GM10266 (cell line): ENCODE measurements around the gene GRID2.

ENCODE experiments used
- DNase-seq: peaks from one replicate; pipeline ENCODE4 v3.0.0; 2012; ENCODE audit errors: extremely low spot score
- CTCF ChIP-seq: IDR thresholded peaks from 2 replicates; pipeline ENCODE4 v1.5.1; 2012; ENCODE audit warnings: mild to moderate bottlenecking, low read depth; ENCODE audit not compliant: control insufficient read depth, insufficient read depth; ENCODE audit errors: missing control alignments

GRID2 gene

GRCh38 chr4:93719552-93719951, 1415.8 kb downstream of the GRID2 start:
- TF ChIP-seq CTCF, result no peak
- DNase-seq, result no peak

DNA sequence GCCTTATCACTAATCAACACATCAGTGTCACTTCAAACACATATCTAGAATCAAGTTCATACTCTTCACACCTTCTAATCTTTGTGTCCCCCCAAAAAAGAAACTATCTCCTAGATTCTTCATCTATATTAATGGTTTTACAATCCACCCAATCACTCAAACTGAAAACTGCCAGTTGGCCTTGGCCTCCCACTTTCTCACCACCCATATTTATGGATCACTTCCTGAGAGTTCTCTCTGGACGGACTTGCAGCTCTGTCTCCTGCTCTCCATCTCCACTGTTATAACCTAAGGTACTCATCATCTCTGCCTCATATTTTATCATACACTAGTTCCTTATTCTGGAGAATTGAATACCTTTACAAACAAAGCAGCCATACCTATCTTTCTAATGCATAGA, 1418.7 kb downstream of the GRID2 start:
- no peak for TF ChIP-seq CTCF
- no peak for DNase-seq

DNA sequence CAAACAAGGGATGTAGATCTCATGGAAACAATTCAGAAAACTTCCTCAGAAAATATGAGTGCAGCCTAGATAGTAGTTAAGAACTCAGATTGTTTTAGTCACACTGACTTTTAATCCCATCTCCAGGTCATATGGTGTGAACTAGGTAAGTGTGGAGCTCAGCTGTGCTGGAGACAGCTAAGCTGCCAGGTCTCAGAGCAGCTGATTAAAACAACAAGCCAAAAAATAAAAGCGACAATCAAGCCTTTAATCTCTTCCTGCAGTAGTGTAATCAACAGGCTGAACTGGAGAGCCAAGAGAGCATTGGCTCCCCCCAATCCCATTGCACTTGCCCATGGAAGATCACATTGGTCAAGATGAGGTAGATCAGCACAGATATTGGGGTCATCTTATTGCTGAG, 1426.5 kb downstream of the GRID2 start:
- DNase-seq, result no peak
- no peak for TF ChIP-seq CTCF

- DNase-seq, result no peak
- no peak for TF ChIP-seq CTCF
Measured at GRCh38 chr4:93730760-93731159, 1427.0 kb downstream of the GRID2 start.

GRCh38 chr4:93731456-93731855, 1427.7 kb downstream of the GRID2 start:
- no peak for TF ChIP-seq CTCF
- DNase-seq, result no peak

GRCh38 chr4:93732509-93732908, 1428.7 kb downstream of the GRID2 start:
- DNase-seq, result no peak
- TF ChIP-seq CTCF, result no peak

- no peak for TF ChIP-seq CTCF
- no peak for DNase-seq
Measured at GRCh38 chr4:93740890-93741289, 1437.1 kb downstream of the GRID2 start.

DNA sequence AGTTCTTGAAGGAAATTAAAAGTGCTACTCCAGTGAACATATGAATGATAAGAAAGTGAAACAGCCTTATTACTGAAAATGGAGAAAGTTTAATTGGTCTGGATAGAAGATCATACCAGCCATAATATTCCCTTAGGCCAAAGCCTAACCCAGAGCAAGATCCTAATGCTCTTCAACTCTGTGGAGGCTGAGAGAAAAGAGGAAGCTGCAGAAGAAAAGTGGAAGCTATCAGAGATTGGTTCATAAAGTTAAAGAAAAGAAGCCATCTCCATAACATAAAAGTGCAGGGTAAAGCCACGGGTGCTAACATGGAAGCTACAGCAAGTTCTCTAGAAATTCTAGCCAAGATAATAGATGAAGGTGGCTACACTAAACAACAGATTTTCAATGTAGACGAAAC, 1439.3 kb downstream of the GRID2 start:
- DNase-seq, result no peak
- no peak for TF ChIP-seq CTCF
